ENCODE data around the gene B4GALNT1. TPM values are rescaled to one million over a fixed set of nuclear protein-coding genes. Genes with fewer than 3 reads are reported as not detected.

Gene B4GALNT1
- total RNA-seq, 1 donor from 2014 or later = 5.9 TPM

- Mint-ChIP-seq H3K9me3 (no peaks in the 10 kb centered on the region), H3K27me3 (peaks cover 84% of the 10 kb centered on the region), H3K27ac (no peak overlapping the region), H3K36me3 (peaks cover 3% of the 10 kb centered on the region), H3K4me3 (no peak overlapping the region), H3K4me1 (ENCODE audit: unreplicated experiment) (no peaks in the 10 kb centered on the region)
- DNase-seq (ENCODE audit: extremely low spot score, unreplicated experiment) = peak; percentile 50
- TF ChIP-seq CTCF (conservative IDR thresholded peaks at IDR 0.05) = no peak
Observed at GRCh38 chr12:57629897-57630471, 3.0 kb downstream of the B4GALNT1 start.

- peaks cover 3% of the 10 kb centered on the region for H3K36me3 Mint-ChIP-seq
- DNase-seq (ENCODE audit: extremely low spot score, unreplicated experiment) = peak; percentile 57
- H3K9me3 Mint-ChIP-seq = no peaks in the 10 kb centered on the region
- no peak for TF ChIP-seq CTCF (conservative IDR thresholded peaks at IDR 0.05)
- peaks cover 88% of the 10 kb centered on the region for H3K27me3 Mint-ChIP-seq
- no peak overlapping the region for H3K4me3 Mint-ChIP-seq
- H3K4me1 Mint-ChIP-seq (ENCODE audit: unreplicated experiment) = no peaks in the 10 kb centered on the region
- no peak overlapping the region for H3K27ac Mint-ChIP-seq
Observed at GRCh38 chr12:57628280-57629191, 4.5 kb downstream of the B4GALNT1 start.

GRCh38 chr12:57627501-57628279 is 5.3 kb downstream of the B4GALNT1 start:
- Mint-ChIP-seq H3K4me1 (ENCODE audit: unreplicated experiment) (no peaks in the 10 kb centered on the region), H3K9me3 (no peaks in the 10 kb centered on the region), H3K36me3 (peaks cover 3% of the 10 kb centered on the region), H3K27ac (no peak overlapping the region), H3K4me3 (no peak overlapping the region), H3K27me3 (peaks cover 91% of the 10 kb centered on the region)
- no peak for TF ChIP-seq CTCF (conservative IDR thresholded peaks at IDR 0.05)
- DNase-seq (ENCODE audit: extremely low spot score, unreplicated experiment) = peak; percentile 68

GRCh38 chr12:57626921-57627445 is 6.0 kb downstream of the B4GALNT1 start:
- H3K36me3 Mint-ChIP-seq = peaks cover 3% of the 10 kb centered on the region

More at GRCh38 chr12:57626921-57627445, 6.0 kb downstream of the B4GALNT1 start:
- H3K27ac Mint-ChIP-seq = no peak overlapping the region
- no peak for TF ChIP-seq CTCF (conservative IDR thresholded peaks at IDR 0.05)
- H3K9me3 Mint-ChIP-seq = no peaks in the 10 kb centered on the region
- peaks cover 94% of the 10 kb centered on the region for H3K27me3 Mint-ChIP-seq
- no peak for DNase-seq (ENCODE audit: extremely low spot score, unreplicated experiment)
- peaks cover 3% of the 10 kb centered on the region for H3K4me1 Mint-ChIP-seq (ENCODE audit: unreplicated experiment)
- H3K4me3 Mint-ChIP-seq = no peak overlapping the region
